GM21526 (cell line): ENCODE measurements around the gene PDE8B.

ENCODE experiments used
- ATAC-seq: cut with Tn5 transposase; IDR thresholded peaks from one replicate; pipeline ENCODE4 v1.9.1; 2021; ENCODE audit warnings: moderate library complexity; ENCODE audit not compliant: unreplicated experiment, low FRiP score

Gene PDE8B

DNA sequence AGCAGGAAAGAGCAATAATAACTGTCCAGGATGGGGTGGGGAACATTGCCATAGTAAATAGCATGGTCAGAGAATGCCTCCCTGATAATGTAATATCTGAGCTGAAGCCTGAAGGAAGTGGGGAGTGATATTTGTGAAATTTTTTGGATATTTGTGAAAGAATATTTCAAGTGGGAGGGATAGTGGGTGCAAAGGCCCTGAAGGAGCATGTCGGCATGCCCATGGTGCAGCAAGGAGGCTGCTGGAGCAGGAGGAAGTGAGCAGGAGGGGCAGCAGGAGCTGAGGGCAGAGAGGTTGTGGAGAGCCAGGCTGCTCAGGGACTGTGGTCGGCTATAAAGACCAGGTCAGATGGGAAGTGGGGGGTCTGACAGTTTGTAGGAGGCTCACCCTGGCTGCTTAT, 21.1 kb upstream of the PDE8B start:
- ATAC-seq: no peak

DNA sequence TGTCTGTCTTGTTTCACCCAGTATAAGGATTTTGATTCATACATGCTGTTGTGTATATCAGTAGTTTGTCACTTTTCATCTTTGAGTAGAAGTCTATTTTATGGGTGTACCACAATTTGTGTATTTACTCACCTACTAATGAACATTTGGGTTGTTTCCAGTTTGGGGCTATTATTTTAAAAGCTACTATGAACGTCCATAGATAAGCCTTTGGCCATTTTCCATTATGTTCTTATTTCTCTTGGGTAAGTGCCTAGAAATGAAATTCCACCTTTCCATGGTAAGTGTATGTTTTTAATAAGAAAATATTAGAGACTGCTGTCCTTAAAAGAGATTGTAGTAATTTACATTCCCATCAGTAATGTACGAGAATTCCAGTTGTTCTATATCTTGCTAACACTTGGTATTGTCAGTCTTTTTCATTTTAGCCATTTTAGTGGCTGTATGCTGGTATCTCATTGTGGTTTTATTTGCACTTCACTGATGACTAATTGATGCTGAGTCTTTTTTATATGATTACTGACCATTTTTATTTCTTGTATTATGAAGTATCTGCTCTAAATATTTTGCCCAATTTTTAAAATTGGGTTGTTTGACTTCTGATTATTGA, 17.9 kb upstream of the PDE8B start:
- no peak for ATAC-seq

DNA sequence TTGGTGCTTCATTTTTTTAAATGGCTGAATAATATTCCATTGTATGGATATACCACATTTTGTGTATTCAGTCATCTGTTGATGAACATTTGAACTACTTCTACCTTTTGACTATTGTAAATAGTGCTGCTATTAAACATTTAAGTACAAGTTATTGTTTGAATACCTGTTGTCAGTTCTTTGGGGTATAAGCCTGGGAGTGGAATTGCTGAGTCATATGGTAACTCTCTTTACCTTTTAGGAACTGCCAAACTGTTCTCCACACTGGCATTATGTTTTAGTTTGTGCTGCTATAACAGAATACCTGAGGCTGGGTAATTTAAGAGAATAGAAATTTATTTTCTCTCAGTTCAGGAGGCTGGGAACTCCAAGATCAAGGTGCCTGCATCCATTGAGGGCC, 15.7 kb upstream of the PDE8B start:
- ATAC-seq: no peak

DNA sequence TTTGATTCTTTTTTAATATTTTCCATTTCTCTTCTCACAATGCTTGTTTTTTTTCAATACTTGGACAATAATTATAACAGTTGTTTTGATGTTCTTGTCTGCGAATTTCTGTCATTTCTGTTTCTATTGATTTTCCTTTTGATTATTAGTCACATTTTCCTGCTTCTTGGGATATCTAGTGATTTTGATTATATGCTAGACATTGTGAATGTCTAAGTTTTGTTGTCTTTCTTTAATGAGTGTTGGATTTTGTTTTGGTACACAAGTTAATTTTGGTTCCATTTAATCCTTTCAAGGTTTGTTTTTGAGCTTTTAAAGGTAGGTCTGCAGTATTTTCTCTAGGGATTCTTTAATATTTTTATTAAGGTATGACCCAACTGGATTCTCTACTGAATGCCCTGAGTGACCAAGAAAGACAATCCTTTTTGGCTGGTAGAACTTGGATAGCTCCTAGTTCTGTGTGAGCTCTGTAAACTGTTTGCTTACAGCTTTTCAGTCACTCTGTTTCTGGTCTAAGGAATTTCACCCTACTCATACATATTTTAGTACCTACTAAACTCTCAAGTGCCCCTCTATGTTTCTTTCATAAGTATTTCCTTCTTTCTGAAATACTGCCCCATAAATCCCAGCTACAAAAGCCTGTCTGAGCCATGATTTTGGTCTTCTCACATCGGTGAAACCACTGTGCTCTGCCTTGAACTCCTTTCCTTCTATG, 12.5 kb upstream of the PDE8B start:
- no peak for ATAC-seq

DNA sequence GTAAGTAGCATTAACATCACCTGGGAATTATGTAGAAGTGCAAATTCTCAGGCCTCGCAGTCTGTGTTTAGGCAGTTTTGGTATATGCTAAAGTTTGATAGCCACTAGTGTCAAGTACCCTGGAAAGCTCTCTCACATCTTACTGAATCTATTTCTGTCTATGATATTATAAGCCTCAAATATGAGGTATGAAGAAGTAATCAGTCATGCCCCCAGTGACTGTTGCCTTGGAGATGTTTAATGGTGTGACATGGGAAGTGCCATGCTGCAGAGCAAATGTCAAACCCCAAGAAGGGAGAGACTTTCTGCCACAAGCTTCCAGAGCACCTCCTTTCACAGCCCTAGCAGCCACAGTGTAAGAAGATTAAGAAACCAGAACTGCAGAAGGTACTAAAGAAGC, 9.8 kb upstream of the PDE8B start:
- no peak for ATAC-seq

DNA sequence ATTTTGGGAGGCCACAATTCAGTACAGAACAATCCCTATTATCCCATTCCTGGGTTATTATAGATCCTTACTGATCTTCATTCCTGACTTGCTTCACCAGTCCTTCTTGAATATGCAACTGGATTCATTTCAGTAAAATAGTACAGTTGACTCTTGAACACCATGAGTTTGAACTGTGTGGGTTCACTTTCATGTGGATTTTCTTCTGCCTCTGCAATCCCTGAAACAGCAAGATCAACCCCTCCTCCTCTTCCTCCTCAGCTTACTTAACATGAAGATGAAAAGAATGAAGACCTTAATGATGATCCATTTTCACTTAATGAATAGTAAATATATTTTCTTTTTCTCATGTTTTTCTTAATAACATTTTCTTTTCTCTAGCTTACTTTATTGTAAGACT, 8.3 kb upstream of the PDE8B start:
- ATAC-seq: no peak

DNA sequence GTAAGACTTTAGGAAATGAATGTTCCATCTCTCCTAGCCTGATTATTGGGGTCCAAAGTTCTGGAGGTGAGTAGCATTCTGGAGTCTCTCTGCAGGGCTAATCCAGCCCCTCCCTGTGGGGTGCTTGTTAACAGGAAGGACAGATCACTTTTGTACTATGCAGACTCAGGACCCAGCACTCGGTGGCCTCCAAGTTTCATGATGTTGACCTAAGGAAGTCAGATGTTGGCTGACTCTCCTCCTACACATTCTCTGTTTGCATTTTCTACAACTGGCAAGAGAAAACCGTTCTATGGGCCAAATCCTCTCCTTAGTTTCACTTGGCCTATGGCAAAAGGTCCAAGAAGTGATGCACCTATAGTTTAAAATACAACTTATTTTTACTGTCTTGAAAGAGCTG, 5.5 kb upstream of the PDE8B start:
- ATAC-seq: no peak

DNA sequence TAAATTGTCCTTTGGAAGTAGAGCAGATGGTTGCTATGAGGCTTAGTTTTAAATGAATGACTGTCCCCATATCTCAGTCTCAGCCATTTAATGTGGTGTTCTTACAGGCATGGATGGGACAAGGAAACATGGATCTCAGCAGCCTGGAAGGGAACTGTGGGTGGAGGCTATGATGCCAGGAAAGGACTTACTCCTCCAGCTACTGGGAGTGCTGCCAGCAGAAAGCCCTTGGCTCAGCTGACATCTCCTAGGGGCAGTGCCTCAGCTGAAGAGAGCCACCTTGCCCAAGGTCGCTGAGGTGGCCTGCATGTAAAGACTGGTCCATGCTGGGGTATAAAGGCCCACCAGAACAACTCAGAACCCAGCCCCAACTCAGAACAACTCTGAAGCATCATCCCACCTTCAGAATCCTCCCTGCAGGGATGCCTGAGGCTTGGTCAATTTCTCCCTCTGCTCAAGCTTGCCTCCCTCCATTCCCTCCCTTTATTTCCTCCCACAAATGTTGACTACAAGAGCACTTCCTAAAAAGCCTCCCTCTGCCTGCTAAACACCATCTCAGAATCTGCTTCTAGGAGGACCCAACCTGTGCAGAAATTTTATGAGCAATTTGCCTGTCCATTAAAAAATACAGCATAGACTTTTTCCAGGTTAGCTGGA, 1.8 kb upstream of the PDE8B start:
- ATAC-seq: no peak

DNA sequence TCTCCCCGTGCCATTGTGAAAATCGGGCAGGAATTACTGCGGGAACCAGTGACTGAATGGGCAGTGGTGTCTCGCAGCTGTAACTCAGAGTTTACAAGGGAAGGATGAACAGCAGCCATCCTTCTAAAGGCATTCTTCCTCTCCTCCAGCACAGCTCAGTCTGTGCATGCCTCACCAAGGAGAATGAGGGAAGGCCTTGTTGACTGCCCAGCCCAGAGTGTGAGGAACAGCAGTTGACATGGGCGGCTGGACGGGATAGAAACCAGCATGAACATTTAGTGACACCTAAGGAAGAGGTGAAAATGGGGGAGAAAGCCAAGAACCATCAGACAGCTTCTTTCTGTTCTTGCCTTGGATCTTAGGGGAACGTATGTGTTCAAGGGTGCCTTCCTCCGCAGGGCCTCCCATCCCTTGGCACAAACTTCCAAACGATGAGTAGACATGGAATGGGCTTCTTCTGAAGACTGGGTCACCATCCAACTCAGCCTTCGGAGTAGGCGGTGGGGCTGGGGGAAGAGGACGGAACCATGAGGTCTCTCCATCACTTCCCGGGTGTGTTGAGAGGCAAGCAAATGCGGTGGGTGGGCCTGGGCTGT, 887 bp upstream of the PDE8B start:
- no peak for ATAC-seq

DNA sequence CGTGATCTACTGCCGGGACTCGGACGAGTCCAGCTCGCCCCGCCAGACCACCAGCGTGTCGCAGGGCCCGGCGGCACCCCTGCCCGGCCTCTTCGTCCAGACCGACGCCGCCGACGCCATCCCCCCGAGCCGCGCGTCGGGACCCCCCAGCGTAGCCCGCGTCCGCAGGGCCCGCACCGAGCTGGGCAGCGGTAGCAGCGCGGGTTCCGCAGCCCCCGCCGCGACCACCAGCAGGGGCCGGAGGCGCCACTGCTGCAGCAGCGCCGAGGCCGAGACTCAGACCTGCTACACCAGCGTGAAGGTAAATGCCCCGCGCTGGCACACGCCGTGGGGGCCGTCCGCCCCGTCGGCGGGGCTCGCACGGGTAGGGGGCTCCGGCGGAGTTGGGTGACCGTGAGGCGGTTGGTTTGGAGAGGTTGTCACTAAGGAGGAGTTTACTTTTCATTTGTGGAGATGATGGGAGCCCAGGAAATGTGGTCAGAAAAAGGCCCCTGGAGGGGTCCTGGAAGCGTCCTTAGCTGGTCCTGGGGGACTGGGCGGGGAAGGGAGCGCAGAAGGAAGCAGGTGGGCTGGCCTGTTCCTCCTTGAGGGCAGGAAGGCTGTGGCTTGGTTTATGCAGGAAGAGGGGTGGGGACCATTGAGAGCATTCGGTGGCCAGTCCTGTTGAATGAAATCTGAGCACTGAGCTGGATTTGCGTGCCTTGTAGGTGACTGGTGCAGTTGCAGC, 647 bp downstream of the PDE8B start:
- no peak for ATAC-seq

DNA sequence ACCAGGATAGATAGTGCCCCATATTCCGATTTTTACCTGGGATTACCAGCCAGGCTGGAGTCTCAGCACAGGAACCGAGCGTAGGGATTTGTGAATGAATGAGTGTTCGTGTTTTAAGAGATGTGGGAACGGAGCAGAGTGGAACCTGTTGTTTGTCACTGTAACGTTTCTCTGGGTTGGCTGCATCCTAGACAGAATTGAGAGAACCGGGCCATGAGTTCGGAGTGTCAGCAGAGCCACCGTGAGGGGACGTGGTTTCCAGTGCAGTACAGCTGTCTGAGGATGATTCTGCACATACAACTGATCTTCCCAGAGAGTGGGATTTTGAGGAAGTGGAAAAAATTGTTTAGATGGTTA, 1.2 kb downstream of the PDE8B start:
- ATAC-seq: no peak

DNA sequence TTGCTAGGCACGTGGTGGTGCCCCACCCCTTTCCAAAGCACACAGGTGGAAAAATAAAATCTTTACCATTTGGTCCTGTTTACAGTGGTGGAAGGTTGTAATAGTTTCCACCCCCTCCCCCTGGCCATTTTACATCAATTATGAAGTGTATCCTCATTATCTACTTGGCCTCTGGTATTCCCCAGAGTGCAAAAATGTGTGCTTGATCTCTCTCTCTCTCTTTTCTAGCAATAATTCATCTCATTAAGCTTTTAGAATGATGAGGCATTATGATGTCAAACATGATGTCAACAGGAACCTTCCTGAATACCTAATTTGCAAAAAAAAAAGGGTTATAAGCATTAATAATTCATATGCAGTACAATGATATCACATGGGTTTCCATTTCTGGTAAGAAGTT, 3.1 kb downstream of the PDE8B start:
- ATAC-seq: no peak

DNA sequence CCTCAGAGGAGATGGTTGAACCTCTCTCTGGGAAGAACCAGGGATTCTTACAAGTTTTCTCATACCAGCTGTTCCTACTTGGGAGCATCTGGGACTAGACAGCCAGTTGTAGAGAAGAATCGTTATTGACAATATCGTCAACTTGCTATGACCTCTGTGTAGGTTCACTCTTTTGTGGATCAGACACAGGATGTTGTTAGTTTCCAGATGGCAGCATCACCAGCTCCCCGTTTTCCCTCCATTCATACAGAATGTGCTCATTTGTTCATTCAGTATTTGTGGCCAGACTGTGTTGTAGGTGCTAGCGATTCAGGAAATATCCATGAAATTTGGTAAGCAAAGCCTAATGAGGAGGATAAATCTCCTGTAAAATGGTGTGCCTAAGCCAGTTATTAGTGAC, 3.7 kb downstream of the PDE8B start:
- ATAC-seq: no peak

DNA sequence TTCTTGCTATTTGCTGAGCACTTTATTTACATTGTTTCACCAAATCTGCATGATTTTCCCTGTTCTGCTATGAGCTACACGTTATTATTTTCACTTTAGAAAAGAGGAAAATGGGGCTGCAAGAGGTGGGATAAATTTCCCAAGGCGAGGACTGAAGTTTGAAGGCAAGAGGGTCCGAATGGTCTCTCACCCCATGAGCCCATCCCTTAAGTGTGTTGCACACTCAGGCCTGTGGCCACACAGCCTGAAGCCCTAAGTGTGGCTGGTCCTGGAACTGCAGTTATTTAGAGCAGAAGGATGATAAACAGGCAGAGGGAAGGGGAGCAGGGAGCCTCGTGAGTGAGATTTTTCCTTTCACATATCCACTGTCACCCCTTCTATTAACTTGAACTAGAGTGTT, 7.8 kb downstream of the PDE8B start:
- ATAC-seq: no peak

DNA sequence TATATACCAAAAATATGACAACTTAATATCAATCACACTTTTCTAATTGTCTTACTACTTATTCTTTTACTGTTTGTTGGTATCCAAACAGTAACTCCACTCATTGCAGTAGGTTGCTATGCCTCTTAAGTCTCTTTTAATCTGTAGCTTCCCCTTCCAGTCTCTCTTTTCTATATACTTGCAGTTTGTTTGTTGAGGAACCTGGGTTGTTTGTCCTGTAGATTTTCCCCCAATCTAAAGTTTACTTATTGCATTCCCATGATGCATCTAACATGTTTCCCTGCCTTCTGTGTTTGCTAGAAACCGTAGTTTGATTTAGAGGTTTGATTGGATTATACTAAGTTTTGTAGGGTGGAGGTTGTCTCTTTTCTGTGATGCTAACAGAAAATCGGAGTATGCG, 10.6 kb downstream of the PDE8B start:
- ATAC-seq: no peak

DNA sequence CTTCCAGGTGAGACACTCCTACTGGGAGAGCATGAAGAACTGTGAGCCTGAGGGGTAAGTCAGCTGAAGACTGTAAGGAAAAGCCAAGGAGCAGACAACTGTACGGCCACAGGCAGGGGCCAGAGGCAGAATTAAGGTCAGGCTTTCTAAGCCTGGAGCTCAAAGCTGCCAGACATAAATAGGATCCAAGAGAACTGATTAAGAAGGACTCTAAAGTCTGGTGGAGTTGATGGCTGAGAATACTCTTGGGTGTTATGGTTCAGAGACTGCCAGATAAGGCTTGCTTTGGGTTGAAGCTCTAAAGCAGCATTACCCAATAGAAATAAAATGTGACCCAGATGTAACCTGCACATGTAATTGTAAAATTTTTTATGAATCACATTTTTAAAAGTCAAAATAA, 12.2 kb downstream of the PDE8B start:
- no peak for ATAC-seq

DNA sequence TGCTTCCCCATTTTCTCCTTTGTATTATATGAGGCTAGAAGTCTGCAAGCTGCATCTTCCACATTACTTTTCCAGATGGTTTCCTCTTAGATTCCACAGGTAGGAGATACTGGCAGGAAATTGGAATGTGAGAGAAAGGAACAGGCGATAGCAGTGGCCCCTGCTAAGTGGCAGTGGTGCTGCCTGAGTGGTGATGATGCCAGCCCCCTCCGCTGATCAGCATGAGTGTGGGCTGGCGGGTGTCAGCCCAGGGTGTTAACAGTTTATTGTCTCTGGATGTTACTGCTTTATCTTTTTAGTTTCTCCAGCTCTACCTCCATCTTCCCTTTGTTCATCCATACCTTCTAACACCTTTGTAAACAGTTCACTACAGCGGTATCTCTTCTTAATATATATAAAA, 13.2 kb downstream of the PDE8B start:
- no peak for ATAC-seq

DNA sequence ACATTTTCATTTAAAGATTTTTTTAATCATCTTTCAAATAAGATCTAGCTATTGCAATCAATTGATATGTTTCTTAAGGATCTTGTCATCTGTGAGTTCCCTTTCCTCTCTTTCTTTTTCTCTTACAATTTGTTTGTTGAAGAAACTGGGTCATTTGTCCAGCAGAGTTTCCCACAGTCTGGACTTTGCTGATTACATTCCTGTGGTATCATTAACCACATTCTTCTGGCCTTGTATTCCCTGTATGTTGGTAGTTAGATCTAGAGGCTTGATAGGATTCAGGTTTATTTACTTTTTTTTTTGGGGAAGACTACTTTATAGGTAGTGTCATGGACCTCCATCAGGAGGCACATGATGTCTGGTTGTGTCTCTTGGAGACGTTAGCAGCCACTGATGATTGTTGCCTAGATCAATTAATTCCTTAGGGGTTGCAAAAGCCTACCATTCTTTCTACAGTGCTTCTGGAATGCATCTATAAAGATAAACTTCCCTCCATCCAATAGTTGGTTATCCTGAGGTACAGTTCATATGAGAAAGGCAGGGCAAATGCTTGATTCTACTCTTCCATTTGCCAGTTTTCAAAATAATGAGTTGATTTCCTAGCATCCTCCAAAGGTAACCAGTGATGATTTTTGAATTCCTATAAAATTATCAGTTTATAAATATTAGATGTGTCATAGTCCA, 14.3 kb downstream of the PDE8B start:
- no peak for ATAC-seq

DNA sequence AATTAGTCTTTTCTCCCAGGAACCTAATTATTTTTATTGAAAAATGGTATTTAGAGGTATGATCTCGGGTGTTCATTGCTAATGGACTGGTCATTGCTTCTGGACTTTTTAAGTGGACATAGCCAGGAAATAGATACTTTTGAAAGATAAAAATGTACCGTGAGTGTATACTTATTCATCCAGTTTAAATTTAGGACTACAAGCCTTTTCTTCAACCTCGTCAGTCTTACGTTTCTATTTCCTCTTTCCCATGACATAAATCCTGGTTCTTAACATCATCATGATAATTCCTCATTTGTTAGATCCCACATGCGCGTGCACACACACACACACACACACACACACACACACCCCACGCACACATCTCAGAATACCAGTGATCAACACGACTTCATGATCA, 15.1 kb downstream of the PDE8B start:
- ATAC-seq: no peak

DNA sequence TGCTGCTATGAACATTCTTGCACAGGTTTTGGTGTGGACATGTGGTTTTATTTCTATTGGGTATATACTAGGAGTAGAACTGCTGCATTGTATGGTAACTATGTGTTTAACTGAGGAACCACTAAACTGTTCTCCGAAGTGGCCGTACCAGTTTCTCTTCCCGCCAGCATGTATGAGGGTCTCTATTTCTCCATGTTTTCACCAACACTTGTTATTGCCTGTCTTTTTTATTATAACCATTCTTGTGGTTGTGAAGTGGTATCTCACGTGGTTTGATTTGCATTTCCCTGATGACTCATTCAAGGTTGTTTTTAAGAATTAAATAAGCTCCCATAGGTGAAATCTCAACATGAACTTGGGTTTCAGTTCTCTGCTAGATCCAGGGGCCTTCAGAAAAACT, 19.4 kb downstream of the PDE8B start:
- no peak for ATAC-seq
